Immature natural killer cell (primary cell): ENCODE measurements around the gene SHC2. TPM values are rescaled to one million over a fixed set of nuclear protein-coding genes. Genes with fewer than 3 reads are reported as not detected.

Experiments used
- DNase-seq, 3 donors: peaks; one replicate each; pipeline ENCODE4 v3.0.0; 2022; ENCODE audit warnings: mixed read lengths in 1 of 3
- H3K27ac Mint-ChIP-seq, 6 donors: one replicate each; pipeline ENCODE4 v1.8.0; 2020; ENCODE audit warnings: mixed read lengths in 6 of 6, mild to moderate bottlenecking in 5 of 6, inconsistent platforms in 4 of 6, moderate library complexity in 3 of 6
- H3K27me3 Mint-ChIP-seq, 3 donors: one replicate each; pipeline ENCODE4 v1.8.0; 2020 to 2021; ENCODE audit warnings: low read depth in 3 of 3, mild to moderate bottlenecking in 3 of 3, mixed read lengths in 3 of 3, moderate library complexity in 3 of 3, inconsistent platforms in 1 of 3
- H3K36me3 Mint-ChIP-seq, 3 donors: one replicate each; pipeline ENCODE4 v1.8.0; 2020; ENCODE audit warnings: mixed read lengths in 3 of 3, inconsistent platforms in 2 of 3, mild to moderate bottlenecking in 2 of 3
- H3K4me1 Mint-ChIP-seq, 2 donors: one replicate each; pipeline ENCODE4 v1.8.0; 2020; ENCODE audit warnings: inconsistent platforms in 2 of 2, mild to moderate bottlenecking in 2 of 2, mixed read lengths in 2 of 2, moderate library complexity in 1 of 2
- H3K4me3 Mint-ChIP-seq, 5 donors: one replicate each; pipeline ENCODE4 v1.8.0; 2020; ENCODE audit warnings: mild to moderate bottlenecking in 5 of 5, mixed read lengths in 5 of 5, inconsistent platforms in 3 of 5, moderate library complexity in 3 of 5
- H3K9me3 Mint-ChIP-seq, 6 donors: one replicate each; pipeline ENCODE4 v1.8.0; 2020; ENCODE audit warnings: mild to moderate bottlenecking in 6 of 6, mixed read lengths in 6 of 6, inconsistent platforms in 4 of 6, moderate library complexity in 3 of 6
- polyA plus RNA-seq, 3 donors: library from polyadenylated mRNA; unstranded; fragments of 300-500 nt; fragmentation: Illumina TruSeq; gene quantifications; one replicate each; pipeline ENCODE4 v1.2.3, GENCODE V29; 2021

SHC2 gene
- polyA plus RNA-seq, result not detected

- H3K27me3 Mint-ChIP-seq, result peaks cover 3 to 13% (median 9%) of the 10 kb centered on the region in 3 donors
- peaks cover 5 to 9% of the 10 kb centered on the region in 2 donors for H3K4me1 Mint-ChIP-seq
- no peaks in the 10 kb centered on the region for H3K36me3 Mint-ChIP-seq
- peak within 1 kb of the TSS in 1 of 6 donors; percentile 35 for H3K27ac Mint-ChIP-seq
- DNase-seq, result no peak
- H3K9me3 Mint-ChIP-seq, result no peaks in the 10 kb centered on the region
- H3K4me3 Mint-ChIP-seq, result peak within 1 kb of the TSS; percentile 54 to 77 (median 71)
Measured at GRCh38 chr19:460877-461720, at the start of gene SHC2. Gene SHC2, minus strand, starts transcription at chr19:461033. Its CDS starts 37 bp downstream, at chr19:460996.

- peaks cover 14 to 31% (median 20%) of the 10 kb centered on the region in 3 donors for H3K27me3 Mint-ChIP-seq
- H3K36me3 Mint-ChIP-seq, result no peaks in the 10 kb centered on the region
- DNase-seq, result no peak
- no peaks in the 10 kb centered on the region for H3K9me3 Mint-ChIP-seq
- peak overlapping the region; percentile 91 to 100 (median 96) for H3K4me3 Mint-ChIP-seq
- H3K4me1 Mint-ChIP-seq, result peaks cover 52 to 54% of the 10 kb centered on the region in 2 donors
- H3K27ac Mint-ChIP-seq, result peak overlapping the region; percentile 51 to 99 (median 81)
Measured at GRCh38 chr19:508204-509150, 47.6 kb upstream of the SHC2 start.

GRCh38 chr19:507286-508203 is 46.7 kb upstream of the SHC2 start, which contains the start of gene TPGS1:
Gene TPGS1, plus strand, starts transcription at chr19:507497. Its CDS starts 10 bp downstream, at chr19:507507.
- H3K4me3 Mint-ChIP-seq, result peak within 1 kb of the TSS; percentile 91 to 100 (median 96)
- peak; percentile 62 to 92 (median 68) for DNase-seq
- no peaks in the 10 kb centered on the region for H3K36me3 Mint-ChIP-seq
- H3K4me1 Mint-ChIP-seq, result peaks cover 52 to 54% of the 10 kb centered on the region in 2 donors
- no peaks in the 10 kb centered on the region for H3K9me3 Mint-ChIP-seq
- peaks cover 14 to 31% (median 20%) of the 10 kb centered on the region in 3 donors for H3K27me3 Mint-ChIP-seq
- H3K27ac Mint-ChIP-seq, result peak within 1 kb of the TSS; percentile 93 to 100 (median 100)

- Mint-ChIP-seq H3K4me3 (peak overlapping the region; percentile 91 to 100 (median 96)), H3K27me3 (peaks cover 12 to 27% (median 18%) of the 10 kb centered on the region in 3 donors), H3K4me1 (peaks cover 44 to 49% of the 10 kb centered on the region in 2 donors), H3K36me3 (no peaks in the 10 kb centered on the region), H3K27ac (peak overlapping the region; percentile 93 to 100 (median 100)), H3K9me3 (no peaks in the 10 kb centered on the region)
- peak; percentile 98 to 99 (median 98) for DNase-seq
Measured at GRCh38 chr19:506404-507285, 45.8 kb upstream of the SHC2 start.

- no peak overlapping the region for H3K4me3 Mint-ChIP-seq
- peaks cover 31 to 34% of the 10 kb centered on the region in 2 donors for H3K4me1 Mint-ChIP-seq
- H3K27me3 Mint-ChIP-seq, result peaks cover 8 to 18% (median 9%) of the 10 kb centered on the region in 3 donors
- H3K36me3 Mint-ChIP-seq, result no peaks in the 10 kb centered on the region
- DNase-seq, result no peak
- peak overlapping the region in 1 of 6 donors; percentile 78 for H3K27ac Mint-ChIP-seq
- no peaks in the 10 kb centered on the region for H3K9me3 Mint-ChIP-seq
Measured at GRCh38 chr19:504616-505015, 43.8 kb upstream of the SHC2 start.

GRCh38 chr19:501646-502045 is 40.8 kb upstream of the SHC2 start:
- Mint-ChIP-seq H3K4me3 (no peak overlapping the region), H3K9me3 (peaks cover 0 to 4% (median 0%) of the 10 kb centered on the region in 6 donors), H3K27me3 (peaks cover 7 to 14% (median 11%) of the 10 kb centered on the region in 3 donors), H3K4me1 (peaks cover 14 to 17% of the 10 kb centered on the region in 2 donors), H3K27ac (no peak overlapping the region), H3K36me3 (no peaks in the 10 kb centered on the region)
- no peak for DNase-seq

GRCh38 chr19:498977-499623 is 38.3 kb upstream of the SHC2 start:
- peaks cover 3 to 11% (median 9%) of the 10 kb centered on the region in 3 donors for H3K27me3 Mint-ChIP-seq
- DNase-seq, result no peak
- H3K27ac Mint-ChIP-seq, result peak overlapping the region in 1 of 6 donors; percentile 53
- H3K9me3 Mint-ChIP-seq, result peaks cover 0 to 5% (median 0%) of the 10 kb centered on the region in 6 donors
- no peak overlapping the region for H3K4me3 Mint-ChIP-seq
- H3K36me3 Mint-ChIP-seq, result no peaks in the 10 kb centered on the region
- peaks cover 0 to 3% of the 10 kb centered on the region in 2 donors for H3K4me1 Mint-ChIP-seq

- no peak for DNase-seq
- Mint-ChIP-seq H3K36me3 (peaks cover 0 to 3% (median 0%) of the 10 kb centered on the region in 3 donors), H3K4me3 (no peak overlapping the region), H3K9me3 (peaks cover 0 to 5% (median 0%) of the 10 kb centered on the region in 6 donors), H3K4me1 (peaks cover 0 to 5% of the 10 kb centered on the region in 2 donors), H3K27ac (no peak overlapping the region), H3K27me3 (peaks cover 3 to 14% (median 9%) of the 10 kb centered on the region in 3 donors)
Measured at GRCh38 chr19:498511-498891, 37.7 kb upstream of the SHC2 start.

GRCh38 chr19:497869-498510 is 37.2 kb upstream of the SHC2 start:
- Mint-ChIP-seq H3K4me3 (no peak overlapping the region), H3K36me3 (peaks cover 0 to 3% (median 0%) of the 10 kb centered on the region in 3 donors), H3K27me3 (peaks cover 3 to 15% (median 9%) of the 10 kb centered on the region in 3 donors), H3K4me1 (peaks cover 0 to 6% of the 10 kb centered on the region in 2 donors), H3K27ac (no peak overlapping the region), H3K9me3 (peaks cover 0 to 5% (median 0%) of the 10 kb centered on the region in 6 donors)
- no peak for DNase-seq

GRCh38 chr19:497491-497868 is 36.6 kb upstream of the SHC2 start:
- H3K27ac Mint-ChIP-seq, result no peak overlapping the region
- no peak for DNase-seq
- H3K36me3 Mint-ChIP-seq, result peaks cover 0 to 3% (median 0%) of the 10 kb centered on the region in 3 donors
- no peak overlapping the region for H3K4me3 Mint-ChIP-seq
- peaks cover 0 to 5% (median 0%) of the 10 kb centered on the region in 6 donors for H3K9me3 Mint-ChIP-seq
- H3K27me3 Mint-ChIP-seq, result peaks cover 3 to 18% (median 12%) of the 10 kb centered on the region in 3 donors
- peaks cover 0 to 8% of the 10 kb centered on the region in 2 donors for H3K4me1 Mint-ChIP-seq

GRCh38 chr19:496986-497385 is 36.2 kb upstream of the SHC2 start:
- H3K27me3 Mint-ChIP-seq, result peaks cover 3 to 18% (median 12%) of the 10 kb centered on the region in 3 donors
- H3K4me3 Mint-ChIP-seq, result no peak overlapping the region
- H3K4me1 Mint-ChIP-seq, result peaks cover 0 to 8% of the 10 kb centered on the region in 2 donors
- H3K9me3 Mint-ChIP-seq, result peaks cover 0 to 5% (median 0%) of the 10 kb centered on the region in 6 donors
- DNase-seq, result no peak
- H3K27ac Mint-ChIP-seq, result no peak overlapping the region
- H3K36me3 Mint-ChIP-seq, result peaks cover 0 to 3% (median 0%) of the 10 kb centered on the region in 3 donors
